ENCODE data around the gene TPCN2. TPM values are rescaled to one million over a fixed set of nuclear protein-coding genes. Genes with fewer than 3 reads are reported as not detected.

TPCN2 gene
- total RNA-seq, 1 experiment from 2014 or later, result 5.5 TPM

DNA sequence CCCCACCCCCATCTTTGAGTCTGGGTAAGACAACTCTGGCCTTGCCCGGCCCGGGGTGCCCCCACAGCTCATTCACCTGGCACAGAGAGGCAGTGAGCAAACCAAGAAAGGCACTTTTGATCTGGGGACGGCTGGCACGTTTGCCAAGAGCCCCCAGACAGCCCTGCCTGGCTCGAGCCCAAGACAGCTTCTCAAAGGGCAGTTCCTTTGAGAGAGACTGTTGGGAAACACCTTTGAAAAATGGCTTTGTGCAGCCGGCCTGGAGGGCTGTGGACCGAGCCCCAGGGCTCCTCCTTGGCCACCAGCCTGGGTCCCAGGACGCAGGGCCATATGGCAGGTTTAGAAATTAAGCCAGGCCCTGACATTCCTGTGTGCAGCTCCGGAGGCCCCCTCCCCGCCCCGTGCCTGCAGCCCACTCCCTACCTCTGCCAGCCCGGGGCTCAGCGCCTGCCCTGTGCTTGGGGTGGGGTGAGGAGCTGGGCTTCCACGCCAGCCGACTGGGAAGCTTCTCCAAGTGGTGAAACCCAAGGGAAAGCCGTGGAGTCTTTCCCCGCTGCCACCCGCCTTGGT is 56.8 kb downstream of the TPCN2 start:
- Histone ChIP-seq H3K27me3 (no peaks in the 10 kb centered on the region; the same call in 1 of the 2 replicates), H3K36me3 (no peaks in the 10 kb centered on the region), H3K4me1 (no peaks in the 10 kb centered on the region; the same call in 1 of the 2 replicates), H3K9me3 (replicated peaks) (no peaks in the 10 kb centered on the region), H3K27ac (no peak overlapping the region), H3K4me3 (no peak overlapping the region)
- DNase-seq, result no peak

DNA sequence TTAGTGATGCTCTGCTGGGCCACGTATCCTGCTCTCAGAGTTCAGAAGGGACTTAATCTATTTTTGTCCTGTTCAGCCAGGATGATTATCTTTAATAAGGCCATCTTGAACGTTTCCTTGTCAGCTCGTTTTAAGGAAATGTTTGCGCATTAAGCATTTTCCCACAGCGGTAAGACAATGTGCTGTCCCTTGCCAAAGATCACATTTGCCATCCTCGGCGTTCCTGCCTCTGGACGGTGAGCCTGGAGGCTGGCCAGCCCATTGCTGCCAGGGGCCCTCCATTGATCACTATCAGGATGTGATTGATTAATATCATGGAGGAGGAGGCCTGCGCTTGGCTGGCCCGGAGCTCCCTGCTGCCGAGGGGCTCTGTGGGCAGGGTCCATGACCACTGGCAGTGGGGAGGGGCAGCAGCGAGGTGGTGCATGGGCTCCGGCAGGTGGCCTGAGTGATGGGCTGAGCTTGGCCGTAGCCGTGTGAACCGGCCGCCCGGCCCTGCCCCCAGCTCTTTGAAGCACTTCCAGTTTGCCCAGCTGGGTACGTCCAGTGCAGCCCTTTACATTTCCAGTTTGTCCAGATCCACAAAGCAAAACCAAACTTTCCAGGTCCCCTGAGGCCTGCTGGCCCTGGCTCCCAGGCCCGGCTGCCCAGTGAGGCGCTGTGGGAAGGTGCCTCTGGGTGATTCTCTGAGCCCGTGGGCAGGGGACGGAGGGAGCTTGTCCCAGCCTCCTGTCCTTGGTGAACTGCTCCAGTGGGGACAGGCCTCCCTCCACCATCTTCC is 57.5 kb downstream of the TPCN2 start:
- no peaks in the 10 kb centered on the region for H3K9me3 ChIP-seq (replicated peaks)
- DNase-seq, result no peak
- H3K27ac ChIP-seq, result no peak overlapping the region
- H3K4me3 ChIP-seq, result no peak overlapping the region
- H3K27me3 ChIP-seq, result no peaks in the 10 kb centered on the region; the same call in 1 of the 2 replicates
- H3K4me1 ChIP-seq, result no peaks in the 10 kb centered on the region; the same call in 1 of the 2 replicates
- H3K36me3 ChIP-seq, result no peaks in the 10 kb centered on the region

DNA sequence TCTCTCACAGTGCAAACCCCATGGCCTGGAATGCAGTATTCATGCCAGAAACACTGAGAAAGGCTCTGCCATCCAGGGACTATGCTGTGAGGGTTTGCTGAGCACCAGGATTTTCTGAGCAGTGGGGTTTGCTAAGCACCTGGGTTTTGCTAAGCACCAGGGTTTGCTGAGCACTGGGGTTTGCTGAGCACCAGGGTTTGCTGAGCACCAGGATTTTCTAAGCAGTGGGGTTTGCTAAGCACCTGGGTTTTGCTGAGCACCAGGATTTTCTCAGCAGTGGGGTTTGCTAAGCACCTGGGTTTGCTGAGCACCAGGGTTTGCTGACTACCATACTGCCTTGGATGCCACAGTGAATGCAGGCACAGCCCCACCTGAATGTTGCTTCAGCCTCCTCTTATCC is 58.7 kb downstream of the TPCN2 start:
- DNase-seq, result no peak
- Histone ChIP-seq H3K27ac (no peak overlapping the region), H3K27me3 (no peaks in the 10 kb centered on the region; the same call in 1 of the 2 replicates), H3K9me3 (replicated peaks) (no peaks in the 10 kb centered on the region), H3K4me1 (no peaks in the 10 kb centered on the region; the same call in 1 of the 2 replicates), H3K36me3 (no peaks in the 10 kb centered on the region), H3K4me3 (no peak overlapping the region)

DNA sequence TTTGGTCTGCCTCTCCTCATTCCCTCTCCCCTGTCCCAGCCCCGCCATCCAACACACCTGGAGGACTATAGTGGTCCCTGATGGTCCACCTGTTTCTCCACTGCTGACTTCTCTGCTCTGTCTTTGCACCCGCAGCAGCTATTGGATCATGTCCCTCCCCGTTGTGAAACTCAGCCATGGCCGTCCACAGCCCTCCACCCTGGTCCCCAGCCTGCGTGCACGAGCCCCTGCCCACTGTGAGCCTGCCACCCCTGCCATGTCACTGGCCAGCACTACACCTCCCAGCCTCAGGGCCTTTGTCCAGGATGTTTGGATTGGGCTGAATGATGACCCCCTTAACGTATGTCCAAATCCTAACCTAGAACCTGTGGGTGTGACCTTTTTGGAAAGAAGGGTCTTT is 59.3 kb downstream of the TPCN2 start:
- Histone ChIP-seq H3K4me1 (no peaks in the 10 kb centered on the region; the same call in 1 of the 2 replicates), H3K4me3 (no peak overlapping the region), H3K27me3 (no peaks in the 10 kb centered on the region; the same call in 1 of the 2 replicates), H3K9me3 (replicated peaks) (no peaks in the 10 kb centered on the region), H3K27ac (no peak overlapping the region), H3K36me3 (no peaks in the 10 kb centered on the region)
- no peak for DNase-seq

DNA sequence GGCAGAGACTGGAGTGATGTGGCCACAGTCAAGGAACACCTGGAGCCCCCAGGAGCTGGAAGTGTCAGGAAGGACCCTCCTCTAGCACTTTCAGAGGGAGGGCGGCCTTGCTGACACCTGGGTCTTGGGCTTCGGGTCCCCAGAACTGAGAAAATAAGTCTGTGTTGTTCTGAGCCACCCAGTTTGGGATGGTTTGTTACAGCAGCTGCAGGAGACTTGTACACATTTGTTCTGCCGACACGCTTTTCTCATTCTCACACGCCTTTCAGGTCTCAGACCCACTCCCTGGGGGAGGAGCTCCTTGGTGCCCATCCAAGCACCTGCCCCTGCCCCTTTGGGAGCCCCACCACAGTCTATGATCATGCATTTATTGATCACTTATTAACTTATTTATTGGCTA is 59.8 kb downstream of the TPCN2 start:
- no peak overlapping the region for H3K4me3 ChIP-seq
- H3K27ac ChIP-seq, result no peak overlapping the region
- H3K9me3 ChIP-seq (replicated peaks), result no peaks in the 10 kb centered on the region
- no peak for DNase-seq
- no peaks in the 10 kb centered on the region for H3K4me1 ChIP-seq
- H3K27me3 ChIP-seq, result no peaks in the 10 kb centered on the region; the same call in 1 of the 2 replicates
- H3K36me3 ChIP-seq, result no peaks in the 10 kb centered on the region

DNA sequence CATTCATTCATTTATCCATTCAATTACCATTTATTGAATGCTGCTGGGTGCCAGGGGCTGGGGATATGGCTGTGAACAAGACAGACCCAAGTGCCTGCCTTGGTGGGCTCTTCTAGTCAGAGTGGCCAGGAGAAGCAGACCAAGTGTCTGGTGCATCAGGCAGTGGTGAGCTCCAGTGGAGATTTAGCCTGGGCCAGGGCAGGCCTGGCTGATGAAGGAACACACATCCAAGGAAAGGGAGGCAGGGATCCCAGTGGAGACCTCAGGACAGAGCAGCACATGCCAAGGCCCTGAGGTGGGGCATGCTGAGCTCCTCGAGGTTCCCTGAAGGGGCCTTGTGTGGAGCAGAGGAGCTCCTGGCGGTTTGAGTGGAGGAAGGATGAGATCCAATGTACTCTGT is 60.4 kb downstream of the TPCN2 start:
- Histone ChIP-seq H3K27me3 (no peaks in the 10 kb centered on the region; the same call in 1 of the 2 replicates), H3K4me1 (no peaks in the 10 kb centered on the region), H3K27ac (no peak overlapping the region), H3K36me3 (no peaks in the 10 kb centered on the region), H3K4me3 (no peak overlapping the region), H3K9me3 (replicated peaks) (no peaks in the 10 kb centered on the region)
- no peak for DNase-seq

DNA sequence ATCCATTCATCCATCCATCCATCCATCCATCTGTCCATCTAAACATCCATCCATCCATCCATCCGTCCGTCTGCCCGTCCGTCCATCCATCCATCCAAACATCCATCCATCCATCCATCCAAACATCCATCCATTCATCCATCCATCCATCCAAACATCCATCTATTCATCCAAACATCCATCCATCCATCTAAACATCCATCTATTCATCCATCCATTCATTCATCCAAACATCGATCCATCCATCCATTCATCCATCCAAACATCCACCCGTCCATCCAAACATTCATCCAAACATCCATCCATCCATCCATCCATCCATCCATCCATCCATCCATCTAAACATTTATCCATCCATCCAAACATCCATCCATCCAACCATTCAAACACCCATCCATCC is 61.7 kb downstream of the TPCN2 start:
- no peak overlapping the region for H3K4me3 ChIP-seq
- H3K27me3 ChIP-seq, result no peaks in the 10 kb centered on the region; the same call in 1 of the 2 replicates

DNA sequence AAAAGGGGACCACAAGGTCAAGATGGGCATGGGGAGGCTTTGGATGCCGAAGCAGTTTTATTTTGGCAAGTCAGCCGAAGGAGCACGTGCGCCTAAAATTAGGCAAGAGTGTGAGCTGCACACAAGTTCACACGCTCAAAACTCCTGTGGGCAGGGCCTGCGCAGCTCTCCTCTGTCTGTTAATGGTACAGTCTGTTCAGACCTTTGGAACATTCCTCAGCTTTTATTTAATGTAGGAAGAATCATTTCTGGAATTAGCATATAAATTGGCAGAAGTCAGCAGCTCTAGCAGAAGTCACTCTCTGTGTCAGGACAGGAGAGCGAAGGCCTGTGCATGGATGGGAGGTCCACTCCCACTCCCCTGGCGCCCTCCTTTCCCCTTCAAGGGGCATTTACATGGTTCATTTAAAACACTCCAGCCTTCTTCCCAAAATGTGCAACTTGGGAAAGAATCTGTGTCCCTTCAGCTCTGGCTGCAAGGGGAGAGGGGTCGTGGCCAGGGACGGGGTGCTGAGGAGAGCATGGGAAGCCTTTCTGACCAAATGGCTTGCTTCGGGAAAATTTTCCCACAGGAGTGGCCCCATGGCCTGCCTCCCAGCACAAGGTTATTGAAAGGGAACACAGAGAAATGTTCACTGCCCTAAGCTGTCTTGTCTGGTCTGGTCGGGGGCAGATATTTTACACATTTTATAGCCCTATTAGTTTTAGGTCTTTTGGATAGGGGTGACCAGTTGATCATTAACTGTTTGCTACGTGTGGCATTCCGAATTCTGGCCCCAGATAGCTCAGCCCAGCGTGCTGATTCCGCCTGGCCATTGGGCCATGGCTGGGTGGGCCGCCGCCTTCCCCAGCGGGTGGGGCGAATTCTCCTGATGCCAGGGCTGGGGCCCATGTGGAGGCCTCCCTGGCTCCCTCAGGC is 63.2 kb downstream of the TPCN2 start:
- Histone ChIP-seq H3K27ac (no peak overlapping the region), H3K27me3 (no peaks in the 10 kb centered on the region), H3K9me3 (replicated peaks) (no peaks in the 10 kb centered on the region), H3K4me1 (peaks cover 24% of the 10 kb centered on the region), H3K36me3 (no peaks in the 10 kb centered on the region), H3K4me3 (no peak overlapping the region)
- DNase-seq, result no peak

More for the DNA sequence above, 61.7 kb downstream of the TPCN2 start:
- DNase-seq, result no peak
- no peaks in the 10 kb centered on the region for H3K36me3 ChIP-seq
- no peaks in the 10 kb centered on the region for H3K9me3 ChIP-seq (replicated peaks)
- H3K27ac ChIP-seq, result no peak overlapping the region
- peaks cover 10% of the 10 kb centered on the region for H3K4me1 ChIP-seq

DNA sequence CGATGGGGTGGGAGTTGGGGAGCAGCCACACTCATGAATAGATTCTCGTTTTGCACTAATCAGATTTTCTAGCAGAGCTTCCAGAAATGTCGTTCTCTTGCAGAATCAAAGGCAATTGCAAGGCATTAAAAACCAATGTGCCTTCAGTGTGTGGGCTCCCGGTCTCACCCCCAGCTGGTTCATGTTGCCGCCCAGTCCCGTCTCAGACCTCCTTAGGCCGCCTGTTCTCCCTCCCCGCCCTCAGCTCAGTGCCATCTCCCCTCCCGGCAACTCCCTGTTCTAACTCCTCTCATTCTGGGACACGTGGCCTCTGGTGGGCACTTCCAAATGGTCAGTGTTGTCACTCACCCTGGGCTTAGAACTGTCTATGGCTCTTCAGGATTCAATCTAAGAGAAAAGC is 64.5 kb downstream of the TPCN2 start:
- H3K36me3 ChIP-seq, result no peaks in the 10 kb centered on the region
- H3K27me3 ChIP-seq, result no peaks in the 10 kb centered on the region
- H3K4me3 ChIP-seq, result no peak overlapping the region
- H3K27ac ChIP-seq, result no peak overlapping the region
- no peaks in the 10 kb centered on the region for H3K9me3 ChIP-seq (replicated peaks)
- peaks cover 25% of the 10 kb centered on the region for H3K4me1 ChIP-seq
- DNase-seq, result no peak

DNA sequence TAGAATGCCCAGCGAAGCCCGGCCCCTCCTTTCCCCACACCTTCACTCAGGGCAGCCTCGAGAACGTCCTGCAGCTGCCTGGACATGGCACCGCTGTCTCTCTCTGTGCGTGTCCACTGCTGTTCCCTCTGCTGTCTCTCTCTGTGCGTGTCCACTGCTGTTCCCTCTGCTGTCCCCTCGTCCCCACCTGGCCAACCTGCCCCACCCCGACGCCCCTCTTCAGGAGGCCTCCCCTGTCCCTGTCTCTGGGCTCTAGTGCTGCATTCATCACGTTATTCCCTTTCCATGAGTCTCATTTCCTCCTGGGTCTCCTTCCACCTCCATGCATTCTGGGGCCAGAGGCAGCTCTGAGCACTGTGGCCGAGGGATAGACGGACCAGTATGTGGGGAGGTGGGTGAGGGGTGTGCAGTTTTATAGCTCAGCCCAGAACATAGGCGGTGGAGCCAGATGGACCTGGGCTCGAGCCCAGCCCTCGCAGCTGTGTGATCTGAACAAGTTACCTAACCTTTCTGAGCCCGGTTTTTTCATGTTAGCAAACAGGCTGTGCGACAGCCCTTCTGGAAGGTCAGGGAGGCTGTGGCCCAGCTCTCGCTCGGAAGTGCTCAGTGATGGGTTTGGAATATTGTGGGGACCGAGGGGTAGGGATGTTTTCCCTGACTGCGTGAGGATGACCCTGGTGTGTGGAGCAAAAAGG is 65.1 kb downstream of the TPCN2 start:
- H3K4me1 ChIP-seq, result peaks cover 25% of the 10 kb centered on the region
- no peaks in the 10 kb centered on the region for H3K27me3 ChIP-seq
- H3K9me3 ChIP-seq (replicated peaks), result no peaks in the 10 kb centered on the region
- no peaks in the 10 kb centered on the region for H3K36me3 ChIP-seq
- no peak overlapping the region for H3K27ac ChIP-seq
- H3K4me3 ChIP-seq, result no peak overlapping the region
- DNase-seq, result no peak

DNA sequence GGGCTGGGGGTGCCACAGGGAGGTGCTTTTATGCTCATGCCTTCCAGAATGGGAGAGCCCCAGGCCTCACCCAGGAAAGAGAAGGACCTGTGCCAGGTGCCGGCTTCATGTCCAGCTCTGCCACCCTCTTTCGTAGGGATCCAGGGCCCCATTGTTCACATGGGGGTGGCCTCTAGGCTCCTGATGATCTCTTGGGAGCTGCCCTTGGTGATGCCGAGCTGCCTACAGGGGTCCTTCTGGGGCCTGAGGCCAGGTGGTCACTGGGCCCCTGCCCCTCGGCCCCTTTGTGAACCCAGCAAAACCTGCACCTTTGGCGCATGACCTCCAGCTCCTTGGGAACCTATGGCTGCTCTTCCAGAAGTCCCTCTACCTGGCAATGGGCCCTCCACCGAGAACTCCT is 65.6 kb downstream of the TPCN2 start:
- Histone ChIP-seq H3K27ac (no peak overlapping the region), H3K27me3 (no peaks in the 10 kb centered on the region)

DNA sequence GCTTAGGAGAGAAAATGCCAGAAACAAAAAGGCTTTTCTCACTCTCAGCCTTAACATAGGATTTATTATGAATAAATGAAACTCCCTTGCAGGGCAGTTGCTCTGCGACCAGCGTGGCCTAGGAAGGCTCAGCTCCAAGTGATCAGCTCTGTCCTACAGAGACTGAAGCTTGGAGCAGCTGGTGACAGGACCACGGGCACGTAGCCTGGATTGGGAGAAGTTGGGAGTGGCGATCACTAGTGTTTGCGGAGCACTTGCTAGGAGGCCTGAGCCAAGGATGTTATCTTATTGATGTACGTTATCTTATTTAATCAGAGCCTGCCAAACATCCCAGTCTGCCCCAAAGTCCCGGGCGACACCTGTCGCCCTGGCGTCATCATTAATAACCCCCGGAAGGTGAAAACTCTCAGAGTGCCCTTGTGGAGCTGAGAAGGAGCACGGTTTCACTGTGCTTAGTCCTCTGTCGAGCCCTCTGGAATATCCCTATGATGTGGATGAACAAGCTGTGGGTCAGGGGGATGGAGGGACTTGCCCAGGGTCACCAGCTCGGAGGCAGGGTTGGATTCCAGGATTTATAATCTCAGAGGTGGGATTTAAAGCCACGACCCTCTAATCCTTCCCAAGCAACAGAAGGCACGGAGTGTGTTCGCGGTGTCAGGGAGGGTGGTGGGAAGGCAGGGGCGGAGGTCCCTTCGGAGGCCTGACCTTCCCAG is 66.2 kb downstream of the TPCN2 start:
- DNase-seq, result peak in 1 of 2 experiments; percentile 40
- H3K27ac ChIP-seq, result no peak overlapping the region
- H3K9me3 ChIP-seq (replicated peaks), result no peaks in the 10 kb centered on the region
- H3K4me1 ChIP-seq, result peaks cover 25% of the 10 kb centered on the region
- H3K27me3 ChIP-seq, result no peaks in the 10 kb centered on the region
- no peaks in the 10 kb centered on the region for H3K36me3 ChIP-seq
- no peak overlapping the region for H3K4me3 ChIP-seq

More for the DNA sequence above, 65.6 kb downstream of the TPCN2 start:
- peaks cover 25% of the 10 kb centered on the region for H3K4me1 ChIP-seq
- H3K4me3 ChIP-seq, result no peak overlapping the region
- H3K9me3 ChIP-seq (replicated peaks), result no peaks in the 10 kb centered on the region
- no peaks in the 10 kb centered on the region for H3K36me3 ChIP-seq
- DNase-seq, result no peak

DNA sequence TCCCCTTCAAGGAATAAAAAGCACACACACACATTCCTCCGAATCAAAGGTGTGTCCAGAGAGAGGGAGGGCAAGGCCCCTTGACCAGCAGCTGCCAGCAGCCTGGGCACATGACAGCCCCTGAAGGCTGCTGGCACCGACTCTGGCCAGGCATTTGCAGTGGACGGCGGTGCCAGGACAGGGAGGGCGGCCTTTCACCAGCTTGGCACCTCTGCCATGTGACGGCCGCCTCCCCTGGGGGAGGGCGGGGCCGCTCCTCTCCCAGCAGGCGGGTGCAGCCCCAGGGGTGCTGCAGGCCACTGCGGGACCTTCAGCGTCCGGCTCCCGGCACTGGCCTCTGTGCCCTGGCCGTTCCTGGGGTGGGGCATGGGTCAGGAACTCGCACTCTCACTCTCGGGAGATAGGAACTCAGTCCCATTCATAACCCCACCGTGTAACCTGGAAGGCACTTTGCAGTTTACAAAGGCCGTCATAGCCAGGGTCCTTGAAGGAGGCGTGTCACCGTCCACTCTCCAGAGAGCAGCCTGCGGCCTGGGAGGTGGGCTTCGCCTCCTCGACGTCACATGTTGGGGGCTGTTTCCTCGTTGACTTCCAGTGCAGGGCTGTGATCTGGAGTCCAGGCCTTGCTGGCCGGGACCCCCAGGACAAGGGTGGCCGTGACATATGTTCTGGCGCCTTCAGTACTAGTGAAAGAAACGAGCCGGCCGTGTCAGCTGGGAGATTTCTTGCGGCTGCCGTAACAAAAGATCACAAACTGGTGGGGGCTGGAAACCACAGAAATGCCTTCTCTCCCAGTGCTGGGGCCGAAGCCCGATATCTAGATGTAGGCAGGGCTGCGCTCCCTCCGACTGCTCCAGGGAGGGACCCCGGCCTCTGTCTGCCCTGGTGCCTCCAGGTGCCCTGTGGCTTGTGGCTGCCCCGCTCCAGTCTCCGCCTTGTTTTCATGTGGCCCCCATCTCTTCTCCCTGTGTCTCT is 67.1 kb downstream of the TPCN2 start:
- Histone ChIP-seq H3K9me3 (replicated peaks) (no peaks in the 10 kb centered on the region), H3K36me3 (no peaks in the 10 kb centered on the region), H3K27me3 (no peaks in the 10 kb centered on the region), H3K4me3 (no peak overlapping the region), H3K27ac (no peak overlapping the region; the same call in 1 of the 2 replicates), H3K4me1 (peaks cover 25% of the 10 kb centered on the region)
- DNase-seq, result peak; percentile 65 to 74
